Mammary epithelial cell (primary cell): ENCODE measurements around the gene GDPD4.

Experiments used
- EZH2 ChIP-seq: IDR thresholded peaks from 2 replicates; pipeline ENCODE4 v1.6.1; 2012; ENCODE audit warnings: low read length, inconsistent platforms, borderline replicate concordance
- TF ChIP-seq, protein P1 (sequence below), 2 donors: IDR thresholded peaks in 1 of 2; conservative IDR thresholded peaks in 1 of 2; 2 replicates each; pipeline ENCODE4 v1.5.1; 2011 to 2012; ENCODE audit warnings: inconsistent platforms in 2 of 2, low read length in 2 of 2, mild to moderate bottlenecking in 2 of 2, control low read depth in 1 of 2, low read depth in 1 of 2; ENCODE audit not compliant: insufficient read depth in 1 of 2; ENCODE audit errors: extremely low read depth in 1 of 2

DNA sequence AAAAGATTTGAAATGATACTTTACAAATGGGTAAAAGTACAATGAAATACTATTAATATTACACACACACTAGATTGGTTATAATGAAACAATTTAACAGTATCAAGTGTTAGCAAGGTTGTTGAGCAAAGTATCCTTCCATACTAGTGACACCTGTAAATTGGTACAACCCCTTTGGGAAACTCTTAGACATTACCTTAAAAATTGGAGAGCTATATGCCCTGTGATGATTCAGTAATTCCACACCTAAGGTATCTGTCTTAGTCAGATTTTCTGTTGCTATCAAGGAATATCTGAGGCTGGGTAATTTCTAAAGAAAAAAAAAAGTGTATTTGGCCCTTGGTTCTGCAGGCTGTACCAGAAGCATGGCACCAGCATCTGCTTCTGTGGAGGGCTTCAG, 7.4 kb upstream of the GDPD4 start:
- TF ChIP-seq EZH2, result no peak
- TF ChIP-seq, protein P1, sequence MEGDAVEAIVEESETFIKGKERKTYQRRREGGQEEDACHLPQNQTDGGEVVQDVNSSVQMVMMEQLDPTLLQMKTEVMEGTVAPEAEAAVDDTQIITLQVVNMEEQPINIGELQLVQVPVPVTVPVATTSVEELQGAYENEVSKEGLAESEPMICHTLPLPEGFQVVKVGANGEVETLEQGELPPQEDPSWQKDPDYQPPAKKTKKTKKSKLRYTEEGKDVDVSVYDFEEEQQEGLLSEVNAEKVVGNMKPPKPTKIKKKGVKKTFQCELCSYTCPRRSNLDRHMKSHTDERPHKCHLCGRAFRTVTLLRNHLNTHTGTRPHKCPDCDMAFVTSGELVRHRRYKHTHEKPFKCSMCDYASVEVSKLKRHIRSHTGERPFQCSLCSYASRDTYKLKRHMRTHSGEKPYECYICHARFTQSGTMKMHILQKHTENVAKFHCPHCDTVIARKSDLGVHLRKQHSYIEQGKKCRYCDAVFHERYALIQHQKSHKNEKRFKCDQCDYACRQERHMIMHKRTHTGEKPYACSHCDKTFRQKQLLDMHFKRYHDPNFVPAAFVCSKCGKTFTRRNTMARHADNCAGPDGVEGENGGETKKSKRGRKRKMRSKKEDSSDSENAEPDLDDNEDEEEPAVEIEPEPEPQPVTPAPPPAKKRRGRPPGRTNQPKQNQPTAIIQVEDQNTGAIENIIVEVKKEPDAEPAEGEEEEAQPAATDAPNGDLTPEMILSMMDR (conservative IDR thresholded peaks at IDR 0.05 in 1 of 2, IDR thresholded peaks at IDR 0.05 in 1 of 2; ENCODE audit: extremely low read depth in 1 of 2, insufficient read depth in 1 of 2, low read depth in 1 of 2, low read length in 2 of 2), result no peak
